Vagina (tissue), 2 donors: ENCODE results near the gene SVIL. TPM values are rescaled to one million over a fixed set of nuclear protein-coding genes. Genes with fewer than 3 reads are reported as not detected.
"Not testable (repeated sequence)": the region's sequence is repeated elsewhere in the genome, so short reads cannot be mapped to it uniquely, and the experiment has no call there.

Source experiments
- DNase-seq, 2 donors: peaks; one replicate each; pipeline ENCODE4 v3.0.0-alpha.2; 2017; ENCODE audit errors: extremely low spot score in 2 of 2
- H3K27ac ChIP-seq: fragments of 200-600 bp; sonication (generic); one replicate; pipeline ENCODE4 v1.5.1; 2019
- H3K27me3 ChIP-seq: fragments of 200-600 bp; sonication (generic); one replicate; pipeline ENCODE4 v1.5.1; 2019
- H3K36me3 ChIP-seq, 2 donors: fragments of 200-600 bp; sonication (generic); one replicate each; pipeline ENCODE4 v1.5.1; 2017 to 2019
- H3K4me1 ChIP-seq: fragments of 200-600 bp; sonication (generic); one replicate; pipeline ENCODE4 v1.5.1; 2019
- H3K4me3 ChIP-seq, 2 donors: fragments of 200-600 bp; sonication (generic); 1 replicate in 1 of 2; 2 replicates in 1 of 2; pipeline ENCODE4 v1.5.1; 2016 to 2019
- H3K9me3 ChIP-seq: fragments of 200-600 bp; sonication (generic); one replicate; pipeline ENCODE4 v1.5.1; 2019
- POLR2A ChIP-seq, 2 donors: fragments of 450-650 bp; IDR thresholded peaks; one replicate each; pipeline ENCODE4 v1.6.1; 2017; ENCODE audit warnings: antibody characterized with exemption in 2 of 2, mild to moderate bottlenecking in 2 of 2, moderate library complexity in 2 of 2
- POLR2AphosphoS5 ChIP-seq, 2 donors: sonication (generic); formaldehyde crosslinking; IDR thresholded peaks; one replicate each; pipeline ENCODE4 v1.9.0; 2017; ENCODE audit warnings: antibody characterized with exemption in 2 of 2, mild to moderate bottlenecking in 2 of 2, low read depth in 1 of 2; ENCODE audit not compliant: insufficient read depth in 1 of 2
- intact Hi-C: fragments of 100-400 bp; cut with DNase I; formaldehyde crosslinking; loops from one replicate; pipeline ENCODE4 v1.15.1; 2023
- total RNA-seq: library from RNA; depleted of rRNA; stranded (reverse); fragments of >200 nt; gene quantifications from one replicate; pipeline ENCODE4 v1.2.3, GENCODE V29; 2016
- TF ChIP-seq, protein P1 (sequence below), 3 experiments: fragments of 450-650 bp in 2 of 3; fragments of 200-600 bp in 1 of 3; sonication (generic) in 1 of 3; IDR thresholded peaks; one replicate each; pipeline ENCODE4 v1.5.1; 2017 to 2019; ENCODE audit warnings: antibody characterized with exemption in 3 of 3, mild to moderate bottlenecking in 2 of 3, moderate library complexity in 2 of 3

The SVIL gene
- total RNA-seq, 1 donor from 2014 or later = 111 TPM

GRCh38 chr10:29443745-29444523 is 190.8 kb downstream of the SVIL start:
- Histone ChIP-seq H3K36me3 (no peaks in the 10 kb centered on the region), H3K4me1 (peaks cover 12% of the 10 kb centered on the region), H3K4me3 (no peak overlapping the region), H3K9me3 (no peaks in the 10 kb centered on the region), H3K27ac (no peak overlapping the region), H3K27me3 (no peaks in the 10 kb centered on the region)
- TF ChIP-seq POLR2A (IDR thresholded peaks at IDR 0.05) = no peak
- TF ChIP-seq, protein P1, sequence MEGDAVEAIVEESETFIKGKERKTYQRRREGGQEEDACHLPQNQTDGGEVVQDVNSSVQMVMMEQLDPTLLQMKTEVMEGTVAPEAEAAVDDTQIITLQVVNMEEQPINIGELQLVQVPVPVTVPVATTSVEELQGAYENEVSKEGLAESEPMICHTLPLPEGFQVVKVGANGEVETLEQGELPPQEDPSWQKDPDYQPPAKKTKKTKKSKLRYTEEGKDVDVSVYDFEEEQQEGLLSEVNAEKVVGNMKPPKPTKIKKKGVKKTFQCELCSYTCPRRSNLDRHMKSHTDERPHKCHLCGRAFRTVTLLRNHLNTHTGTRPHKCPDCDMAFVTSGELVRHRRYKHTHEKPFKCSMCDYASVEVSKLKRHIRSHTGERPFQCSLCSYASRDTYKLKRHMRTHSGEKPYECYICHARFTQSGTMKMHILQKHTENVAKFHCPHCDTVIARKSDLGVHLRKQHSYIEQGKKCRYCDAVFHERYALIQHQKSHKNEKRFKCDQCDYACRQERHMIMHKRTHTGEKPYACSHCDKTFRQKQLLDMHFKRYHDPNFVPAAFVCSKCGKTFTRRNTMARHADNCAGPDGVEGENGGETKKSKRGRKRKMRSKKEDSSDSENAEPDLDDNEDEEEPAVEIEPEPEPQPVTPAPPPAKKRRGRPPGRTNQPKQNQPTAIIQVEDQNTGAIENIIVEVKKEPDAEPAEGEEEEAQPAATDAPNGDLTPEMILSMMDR (IDR thresholded peaks at IDR 0.05) = no peak
- no peak for TF ChIP-seq POLR2AphosphoS5 (IDR thresholded peaks at IDR 0.05; ENCODE audit: insufficient read depth in 1 of 2, low read depth in 1 of 2)
- no peak for DNase-seq
- intact Hi-C loops = no loop called here

GRCh38 chr10:29440981-29441380 is 193.8 kb downstream of the SVIL start:
- Histone ChIP-seq H3K4me1 (peaks cover 2% of the 10 kb centered on the region), H3K4me3 (no peak overlapping the region), H3K27ac (no peak overlapping the region), H3K9me3 (peaks cover 5% of the 10 kb centered on the region), H3K36me3 (no peaks in the 10 kb centered on the region), H3K27me3 (no peaks in the 10 kb centered on the region)
- TF ChIP-seq POLR2A (IDR thresholded peaks at IDR 0.05) (no peak), POLR2AphosphoS5 (IDR thresholded peaks at IDR 0.05; ENCODE audit: insufficient read depth in 1 of 2, low read depth in 1 of 2) (no peak)
- TF ChIP-seq, protein P1 (IDR thresholded peaks at IDR 0.05) = no peak
- DNase-seq = no peak
- intact Hi-C loops = no loop called here

DNA sequence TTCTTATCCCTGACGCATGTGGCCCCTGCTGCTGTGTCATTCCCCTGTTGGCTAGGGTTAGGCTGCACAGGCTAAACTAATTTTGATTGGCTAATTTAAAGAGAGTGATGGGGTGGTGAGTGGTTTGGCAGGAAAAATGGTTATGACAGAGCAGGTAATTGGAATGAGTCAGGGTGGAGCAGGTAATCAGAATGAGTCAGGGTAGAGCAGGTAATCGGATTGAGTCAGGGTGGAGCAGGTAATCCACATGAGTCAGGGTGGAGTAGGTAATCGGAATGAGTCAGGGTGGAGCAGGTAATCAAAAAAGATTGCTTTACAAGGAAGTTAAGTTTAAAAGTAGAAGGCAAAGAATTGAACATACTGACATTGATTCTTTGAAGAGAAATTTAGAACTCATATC is 195.8 kb downstream of the SVIL start:
- DNase-seq, H3K27me3 ChIP-seq, H3K27ac ChIP-seq, H3K4me3 ChIP-seq, H3K4me1 ChIP-seq, H3K36me3 ChIP-seq, H3K9me3 ChIP-seq, intact Hi-C loops: not testable (repeated sequence)

- Histone ChIP-seq H3K27me3 (no peaks in the 10 kb centered on the region), H3K9me3 (peaks cover 5% of the 10 kb centered on the region), H3K4me3 (no peak overlapping the region), H3K27ac (no peak overlapping the region), H3K36me3 (no peaks in the 10 kb centered on the region), H3K4me1 (peaks cover 7% of the 10 kb centered on the region)
- intact Hi-C loops = no loop called here
- no peak for DNase-seq
- TF ChIP-seq POLR2AphosphoS5 (IDR thresholded peaks at IDR 0.05; ENCODE audit: insufficient read depth in 1 of 2, low read depth in 1 of 2) = no peak
- TF ChIP-seq, protein P1 (IDR thresholded peaks at IDR 0.05) = no peak
- TF ChIP-seq POLR2A (IDR thresholded peaks at IDR 0.05) = no peak
Observed at GRCh38 chr10:29438271-29438670, 196.5 kb downstream of the SVIL start.

DNA sequence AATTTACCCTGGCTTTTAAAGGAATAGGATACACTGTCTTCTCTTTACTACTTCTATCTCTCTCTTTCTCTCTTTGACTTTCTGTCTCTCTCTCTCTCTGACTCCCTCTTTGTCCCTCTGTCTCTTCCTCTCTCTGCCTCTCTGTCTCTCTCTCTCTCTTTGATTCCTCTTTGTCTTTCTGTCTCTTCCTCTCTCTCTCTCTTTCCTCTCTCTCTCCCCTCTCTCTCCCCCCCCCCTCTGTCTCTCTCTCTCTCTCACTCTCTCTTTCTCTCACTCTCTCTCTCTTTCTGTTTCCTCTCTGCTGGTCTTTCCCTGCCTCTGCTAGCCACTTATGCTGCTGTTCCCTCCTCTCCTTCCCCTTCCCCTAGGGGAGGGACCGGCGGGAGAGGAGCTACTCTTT is 196.9 kb downstream of the SVIL start:
- H3K9me3 ChIP-seq = peaks cover 5% of the 10 kb centered on the region
- intact Hi-C loops = no loop called here
- H3K36me3 ChIP-seq = no peaks in the 10 kb centered on the region
- no peak overlapping the region for H3K27ac ChIP-seq
- H3K4me1 ChIP-seq = peaks cover 7% of the 10 kb centered on the region
- DNase-seq = no peak
- no peaks in the 10 kb centered on the region for H3K27me3 ChIP-seq
- TF ChIP-seq POLR2AphosphoS5 (IDR thresholded peaks at IDR 0.05; ENCODE audit: insufficient read depth in 1 of 2, low read depth in 1 of 2) = no peak
- TF ChIP-seq, protein P1 (IDR thresholded peaks at IDR 0.05) = no peak
- no peak overlapping the region for H3K4me3 ChIP-seq
